ENCODE data around the gene SART3. TPM values are rescaled to one million over a fixed set of nuclear protein-coding genes. Genes with fewer than 3 reads are reported as not detected.

SART3 gene
- total and polyA plus RNA-seq, 2 of the 4 experiments (the other 2 are of a cell fraction): 22.6 to 37.8 TPM

DNA sequence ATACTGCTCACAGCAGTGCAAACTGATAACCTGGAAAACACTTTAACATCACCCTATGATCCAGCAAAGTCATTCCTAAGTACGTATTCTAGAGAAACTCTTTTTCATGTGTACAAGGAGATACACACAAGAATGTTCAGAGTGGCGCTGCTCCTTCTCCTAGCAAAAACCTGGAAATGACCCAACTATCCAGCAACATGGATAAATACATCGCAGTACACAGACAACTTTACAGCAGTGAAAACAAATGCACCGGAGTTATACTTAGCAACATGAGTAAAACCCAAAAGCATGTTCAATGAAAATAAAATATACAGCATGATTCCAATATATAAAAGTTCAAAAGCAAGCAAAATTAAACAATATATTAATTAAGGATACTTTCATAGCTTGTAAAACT is 18.7 kb downstream of the SART3 start:
- Histone ChIP-seq H3K27me3 (ENCODE audit: control insufficient read depth, insufficient read depth, low read length) (no peaks in the 10 kb centered on the region), H3K18ac (ENCODE audit: low read depth, low read length) (no peak overlapping the region), H3K36me3 (ENCODE audit: control insufficient read depth, insufficient read depth, low read length) (peaks cover 33% of the 10 kb centered on the region), H2BK15ac (ENCODE audit: low read depth, low read length) (no peak overlapping the region), H4K5ac (ENCODE audit: low read depth, low read length) (no peak overlapping the region), H3K79me1 (ENCODE audit: low read depth in 1 of 2, low read length in 2 of 2) (peaks cover 29 to 56% of the 10 kb centered on the region in 2 experiments), H3K4me1 (ENCODE audit: control insufficient read depth, insufficient read depth, low read length) (no peaks in the 10 kb centered on the region), H3K27ac (ENCODE audit: insufficient read depth, low read length) (no peak overlapping the region), H2AK9ac (replicated peaks; ENCODE audit: low read depth, low read length, poor library complexity) (no peak overlapping the region), H3K4ac (ENCODE audit: low read depth, low read length) (no peak overlapping the region), H3K4me3 (ENCODE audit: insufficient read depth, low read depth, low read length) (no peak overlapping the region), H3K4me2 (ENCODE audit: low read depth, low read length) (peak overlapping the region; percentile 36; the same call in 1 of the 2 replicates), H4K20me1 (ENCODE audit: insufficient read depth, low read length) (peaks cover 17% of the 10 kb centered on the region; the same call in 1 of the 2 replicates), H3K9me1 (ENCODE audit: insufficient read depth, low read length) (peaks cover 13% of the 10 kb centered on the region), H4K91ac (ENCODE audit: insufficient read depth, low read depth, low read length) (no peak overlapping the region), H3K56ac (ENCODE audit: extremely low read depth, insufficient read depth, low read length) (no peak overlapping the region), H2AK5ac (ENCODE audit: low read depth, low read length) (no peak overlapping the region), H2BK5ac (ENCODE audit: low read depth, low read length, poor library complexity, severe bottlenecking) (no peak overlapping the region), H2BK120ac (ENCODE audit: low read depth, low read length) (no peak overlapping the region), H3K9ac (ENCODE audit: low read depth, low read length) (no peak overlapping the region), H3K14ac (replicated peaks; ENCODE audit: low read depth, low read length) (no peak overlapping the region), H2BK20ac (ENCODE audit: low read depth, low read length) (no peak overlapping the region), H4K8ac (ENCODE audit: low read depth in 2 of 2, low read length in 2 of 2) (no peak overlapping the region), H3K23ac (ENCODE audit: low read depth, low read length) (no peak overlapping the region), H2AFZ (replicated peaks; ENCODE audit: low read length, poor library complexity) (no peak overlapping the region), H3K9me3 (ENCODE audit: control insufficient read depth, insufficient read depth, low read length) (no peaks in the 10 kb centered on the region)
- TF ChIP-seq POLR2A (IDR thresholded peaks at IDR 0.05; ENCODE audit: low read depth, low read length) (no peak), NFE2L2 (IDR thresholded peaks at IDR 0.05; ENCODE audit: low read depth, low read length) (no peak), BHLHE40 (IDR thresholded peaks at IDR 0.05; ENCODE audit: low read depth, low read length) (no peak), RFX5 (IDR thresholded peaks at IDR 0.05; ENCODE audit: low read depth, low read length) (no peak), MAFK (IDR thresholded peaks at IDR 0.05; ENCODE audit: low read depth, low read length) (no peak), RAD21 (IDR thresholded peaks at IDR 0.05; ENCODE audit: low read length) (no peak), MXI1 (IDR thresholded peaks at IDR 0.05; ENCODE audit: borderline replicate concordance, low read depth, low read length) (no peak), SMC3 (IDR thresholded peaks at IDR 0.05; ENCODE audit: low read depth, low read length) (no peak), RCOR1 (IDR thresholded peaks at IDR 0.05; ENCODE audit: insufficient replicate concordance, low read length) (no peak), CEBPB (IDR thresholded peaks at IDR 0.05; ENCODE audit: low read depth, low read length) (no peak), MAZ (IDR thresholded peaks at IDR 0.05; ENCODE audit: borderline replicate concordance, low read depth, low read length) (no peak), CHD1 (IDR thresholded peaks at IDR 0.05; ENCODE audit: low read depth, low read length) (no peak), FOS (IDR thresholded peaks at IDR 0.05; ENCODE audit: low read depth, low read length) (no peak)
- TF ChIP-seq, protein P1, sequence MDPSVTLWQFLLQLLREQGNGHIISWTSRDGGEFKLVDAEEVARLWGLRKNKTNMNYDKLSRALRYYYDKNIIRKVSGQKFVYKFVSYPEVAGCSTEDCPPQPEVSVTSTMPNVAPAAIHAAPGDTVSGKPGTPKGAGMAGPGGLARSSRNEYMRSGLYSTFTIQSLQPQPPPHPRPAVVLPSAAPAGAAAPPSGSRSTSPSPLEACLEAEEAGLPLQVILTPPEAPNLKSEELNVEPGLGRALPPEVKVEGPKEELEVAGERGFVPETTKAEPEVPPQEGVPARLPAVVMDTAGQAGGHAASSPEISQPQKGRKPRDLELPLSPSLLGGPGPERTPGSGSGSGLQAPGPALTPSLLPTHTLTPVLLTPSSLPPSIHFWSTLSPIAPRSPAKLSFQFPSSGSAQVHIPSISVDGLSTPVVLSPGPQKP (IDR thresholded peaks at IDR 0.05; ENCODE audit: borderline replicate concordance, low read depth, low read length): no peak
- TF ChIP-seq, protein P2, sequence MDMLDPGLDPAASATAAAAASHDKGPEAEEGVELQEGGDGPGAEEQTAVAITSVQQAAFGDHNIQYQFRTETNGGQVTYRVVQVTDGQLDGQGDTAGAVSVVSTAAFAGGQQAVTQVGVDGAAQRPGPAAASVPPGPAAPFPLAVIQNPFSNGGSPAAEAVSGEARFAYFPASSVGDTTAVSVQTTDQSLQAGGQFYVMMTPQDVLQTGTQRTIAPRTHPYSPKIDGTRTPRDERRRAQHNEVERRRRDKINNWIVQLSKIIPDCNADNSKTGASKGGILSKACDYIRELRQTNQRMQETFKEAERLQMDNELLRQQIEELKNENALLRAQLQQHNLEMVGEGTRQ (IDR thresholded peaks at IDR 0.05; ENCODE audit: low read depth, low read length): no peak
- TF ChIP-seq, protein P3, sequence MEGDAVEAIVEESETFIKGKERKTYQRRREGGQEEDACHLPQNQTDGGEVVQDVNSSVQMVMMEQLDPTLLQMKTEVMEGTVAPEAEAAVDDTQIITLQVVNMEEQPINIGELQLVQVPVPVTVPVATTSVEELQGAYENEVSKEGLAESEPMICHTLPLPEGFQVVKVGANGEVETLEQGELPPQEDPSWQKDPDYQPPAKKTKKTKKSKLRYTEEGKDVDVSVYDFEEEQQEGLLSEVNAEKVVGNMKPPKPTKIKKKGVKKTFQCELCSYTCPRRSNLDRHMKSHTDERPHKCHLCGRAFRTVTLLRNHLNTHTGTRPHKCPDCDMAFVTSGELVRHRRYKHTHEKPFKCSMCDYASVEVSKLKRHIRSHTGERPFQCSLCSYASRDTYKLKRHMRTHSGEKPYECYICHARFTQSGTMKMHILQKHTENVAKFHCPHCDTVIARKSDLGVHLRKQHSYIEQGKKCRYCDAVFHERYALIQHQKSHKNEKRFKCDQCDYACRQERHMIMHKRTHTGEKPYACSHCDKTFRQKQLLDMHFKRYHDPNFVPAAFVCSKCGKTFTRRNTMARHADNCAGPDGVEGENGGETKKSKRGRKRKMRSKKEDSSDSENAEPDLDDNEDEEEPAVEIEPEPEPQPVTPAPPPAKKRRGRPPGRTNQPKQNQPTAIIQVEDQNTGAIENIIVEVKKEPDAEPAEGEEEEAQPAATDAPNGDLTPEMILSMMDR (conservative IDR thresholded peaks at IDR 0.05; ENCODE audit: low read depth, low read length): no peak
- intact Hi-C loops (cut with micrococcal nuclease): no loop called here
- dilution Hi-C loops (cut with HindIII; ENCODE audit: low sequenced_read_pairs, unreplicated experiment): no loop called here
- in situ Hi-C loops (cut with MboI; ENCODE audit: low sequenced_read_pairs): no loop called here
- POLR2A ChIA-PET (ENCODE audit: unreplicated experiment): no interaction called here
- CTCF ChIA-PET: no interaction called here
- no TSS peak for BruUV-seq (replicated peaks)
- DNase-seq: peak; percentile 41
- peak; percentile 44 for ATAC-seq (ENCODE audit: low read depth)
- 70% methylated on average over 2 of the region's 4 CpGs; no CpG with 5 or more reads in 1 of the 2 experiments for WGBS, 2 experiments (ENCODE audit: extremely low coverage in 2 of 2, insufficient read length in 1 of 2)

Data from IMR-90 (cell line).